K562 (cell line): ENCODE results near the gene PARK7. TPM values are rescaled to one million over a fixed set of nuclear protein-coding genes. Genes with fewer than 3 reads are reported as not detected.
A peak's percentile ranks its signal among the peaks of the same experiment; 100 is the strongest.

Source experiments
- ARHGAP35 ChIP-seq: fragments of 450-650 bp; IDR thresholded peaks from 2 replicates; pipeline ENCODE4 v1.6.1; 2018; ENCODE audit not compliant: partially characterized antibody
- ARID1B ChIP-seq: fragments of 450-650 bp; IDR thresholded peaks from 2 replicates; pipeline ENCODE4 v1.6.1; 2016; ENCODE audit warnings: antibody characterized with exemption, mild to moderate bottlenecking, inconsistent platforms
- ATF2 ChIP-seq: sonication (generic); formaldehyde crosslinking; IDR thresholded peaks from 2 replicates; pipeline ENCODE4 v1.8.1; 2022; ENCODE audit warnings: missing genetic modification reagents
- BDP1 ChIP-seq: IDR thresholded peaks from 3 replicates; pipeline ENCODE4 v1.6.1; 2011; ENCODE audit not compliant: insufficient read length, insufficient read depth
- BRD9 ChIP-seq: fragments of 450-650 bp; IDR thresholded peaks from 2 replicates; pipeline ENCODE4 v1.6.1; 2018; ENCODE audit warnings: low read depth; ENCODE audit not compliant: partially characterized antibody
- CXXC5 ChIP-seq: fragments of 250-450 bp; sonication (Bioruptor Pico); IDR thresholded peaks from 2 replicates; pipeline ENCODE4 v1.8.0; 2022; ENCODE audit warnings: inconsistent platforms, mild to moderate bottlenecking, moderate library complexity
- GABPA ChIP-seq: fragments of 200-800 bp; sonication (Bioruptor generic); conservative IDR thresholded peaks from 2 replicates; pipeline ENCODE4 v1.6.1; 2016; ENCODE audit warnings: low read depth, missing genetic modification characterization, missing compliant biosample characterization
- HNRNPH1 ChIP-seq: fragments of 200-400 bp; formaldehyde crosslinking; optimal IDR thresholded peaks from 2 replicates; pipeline ENCODE3; 2017; ENCODE audit warnings: low read depth, mild to moderate bottlenecking, low read length, moderate library complexity
- HOXB6 ChIP-seq: fragments of 250-450 bp; sonication (Bioruptor Pico); IDR thresholded peaks from 2 replicates; pipeline ENCODE4 v1.5.1; 2022; ENCODE audit warnings: mild to moderate bottlenecking, borderline replicate concordance
- JUN ChIP-seq, 2 experiments: sonication (generic) in 1 of 2; formaldehyde crosslinking in 1 of 2; IDR thresholded peaks; 2 replicates each; pipeline versions ENCODE4 v1.6.1 to v1.8.0; 2012 to 2022; ENCODE audit warnings: borderline replicate concordance in 2 of 2, mild to moderate bottlenecking in 2 of 2, improper control_type of control experiment in 1 of 2, low read depth in 1 of 2, low read length in 1 of 2, missing genetic modification reagents in 1 of 2
- MIER1 ChIP-seq: fragments of 450-650 bp; IDR thresholded peaks from 2 replicates; pipeline ENCODE4 v1.6.1; 2016; ENCODE audit warnings: antibody characterized with exemption, mild to moderate bottlenecking, low read depth
- NEUROD1 ChIP-seq: fragments of 150-350 bp; IDR thresholded peaks from 2 replicates; pipeline ENCODE4 v1.6.1; 2014; ENCODE audit warnings: borderline replicate concordance, low read length, low read depth; ENCODE audit not compliant: partially characterized antibody
- NFYB ChIP-seq: IDR thresholded peaks from 2 replicates; pipeline ENCODE4 v1.6.1; 2011; ENCODE audit warnings: mild to moderate bottlenecking, moderate library complexity; ENCODE audit not compliant: insufficient read length; ENCODE audit errors: extremely low read depth
- PHB2 ChIP-seq: fragments of 450-650 bp; IDR thresholded peaks from 2 replicates; pipeline ENCODE4 v1.6.1; 2017; ENCODE audit warnings: low read depth
- POLR2AphosphoS5 ChIP-seq: IDR thresholded peaks from 2 replicates; pipeline ENCODE4 v1.6.1; 2011; ENCODE audit warnings: mild to moderate bottlenecking, low read depth, low read length, moderate library complexity; ENCODE audit not compliant: control insufficient read depth, insufficient read depth
- PURB ChIP-seq: sonication (generic); formaldehyde crosslinking; IDR thresholded peaks from 2 replicates; pipeline ENCODE4 v1.9.0; 2021; ENCODE audit warnings: low read depth, mild to moderate bottlenecking, missing genetic modification reagents
- RBM17 ChIP-seq: fragments of 200-400 bp; formaldehyde crosslinking; IDR thresholded peaks from 2 replicates; pipeline ENCODE4 v1.6.1; 2017; ENCODE audit warnings: low read depth, mild to moderate bottlenecking, low read length, borderline replicate concordance
- SAFB2 ChIP-seq: fragments of 200-400 bp; formaldehyde crosslinking; IDR thresholded peaks from 2 replicates; pipeline ENCODE4 v1.6.1; 2018; ENCODE audit warnings: borderline replicate concordance, low read length, low read depth, moderate library complexity; ENCODE audit not compliant: severe bottlenecking
- SMAD1 ChIP-seq: fragments of 150-350 bp; IDR thresholded peaks from 2 replicates; pipeline ENCODE4 v1.6.1; 2014; ENCODE audit warnings: low read length, low read depth; ENCODE audit not compliant: partially characterized antibody
- SMARCA4 ChIP-seq: fragments of 450-650 bp; IDR thresholded peaks from 2 replicates; pipeline ENCODE4 v1.6.1; 2016
- SMARCE1 ChIP-seq: fragments of 450-650 bp; IDR thresholded peaks from 2 replicates; pipeline ENCODE4 v1.7.1; 2016; ENCODE audit warnings: mild to moderate bottlenecking
- SREBF2 ChIP-seq: sonication (generic); formaldehyde crosslinking; IDR thresholded peaks from 2 replicates; pipeline ENCODE4 v1.4.0; 2020; ENCODE audit warnings: mild to moderate bottlenecking, missing genetic modification reagents
- TCF7L2 ChIP-seq: fragments of 150-350 bp; IDR thresholded peaks from 2 replicates; pipeline ENCODE4 v1.6.1; 2016; ENCODE audit warnings: low read depth, mild to moderate bottlenecking, low read length, moderate library complexity
- TEAD1 ChIP-seq, 2 experiments: fragments of 450-650 bp in 1 of 2; sonication (generic) in 1 of 2; formaldehyde crosslinking; IDR thresholded peaks; 2 replicates each; pipeline versions ENCODE4 v1.4.0 to v1.8.0; 2020 to 2022; ENCODE audit warnings: mild to moderate bottlenecking in 2 of 2, missing genetic modification reagents in 1 of 2
- YBX1 ChIP-seq: fragments of 450-650 bp; IDR thresholded peaks from 2 replicates; pipeline ENCODE4 v1.7.1; 2016; ENCODE audit warnings: mild to moderate bottlenecking
- ZHX1 ChIP-seq: fragments of 150-350 bp; conservative IDR thresholded peaks from 2 replicates; pipeline ENCODE4 v1.6.1; 2014; ENCODE audit warnings: low read length
- polyA plus RNA-seq, 8 experiments: library from polyadenylated mRNA; depleted of rRNA in 4 of 8; stranded (reverse) in 5 of 8; unstranded in 3 of 8; fragments of >200 nt; fragmentation: Nextera tagmentation in 2 of 8; fragmentation: Illumina TruSeq in 1 of 8; extraction: Ambion mirVana in 2 of 8; extraction: Trizol in 1 of 8; gene quantifications; 2 replicates each; pipeline versions ENCODE4 v1.2.1 to v1.2.3, GENCODE V29; 2011 to 2014; ENCODE audit warnings: inconsistent platforms in 1 of 8, missing spikeins in 1 of 8
- total RNA-seq, 7 experiments: library from RNA; depleted of rRNA in 6 of 7; stranded (reverse); fragments of >200 nt in 6 of 7; fragmentation: Illumina TruSeq in 2 of 7; extraction: Trizol in 2 of 7; gene quantifications; 2 replicates each; pipeline versions ENCODE4 v1.2.1 to v1.2.3, GENCODE V29; 2011 to 2021; ENCODE audit warnings: low replicate concordance in 1 of 7

PARK7 gene
- total and polyA plus RNA-seq, 9 of the 15 experiments (the other 6 are each of a cell fraction or from before 2014, with no cell fraction given), result 374 to 1,298 (median 484) TPM

- TF ChIP-seq ATF2, result no peak
- TF ChIP-seq SMARCA4, result peak; percentile 41; the same call in 1 of the 2 replicates
- peak; percentile 63 for TF ChIP-seq ARID1B
- no peak for TF ChIP-seq CXXC5 (CRISPR knock-in tag)
- no peak for TF ChIP-seq PURB
- no peak for TF ChIP-seq HOXB6 (CRISPR knock-in tag)
- TF ChIP-seq YBX1, result no peak
- peak; percentile 35 for TF ChIP-seq NEUROD1
- TF ChIP-seq MIER1, result no peak
- no peak for TF ChIP-seq BRD9
- TF ChIP-seq POLR2AphosphoS5, result no peak
- no peak for TF ChIP-seq GABPA (tag)
- TF ChIP-seq TEAD1 (CRISPR knock-in tag; IDR thresholded peaks at IDR 0.05), result no peak
- TF ChIP-seq NFYB, result no peak
- no peak for TF ChIP-seq SMAD1
- no peak for TF ChIP-seq RBM17
- TF ChIP-seq HNRNPH1, result no peak
- no peak for TF ChIP-seq SREBF2
- TF ChIP-seq PHB2, result no peak
- no peak for TF ChIP-seq ARHGAP35
- 0 out of 2 replicates have a peak, but pooled peaks have one; percentile 10 for TF ChIP-seq SMARCE1
- no peak for TF ChIP-seq SAFB2
- TF ChIP-seq JUN (IDR thresholded peaks at IDR 0.05; ENCODE audit: borderline replicate concordance, low read depth, low read length), result peak; percentile 87; the same call in 1 of the 2 replicates
- no peak for TF ChIP-seq JUN (CRISPR knock-in tag; IDR thresholded peaks at IDR 0.05; ENCODE audit: borderline replicate concordance)
- TF ChIP-seq TCF7L2, result no peak
- no peak for TF ChIP-seq ZHX1
- TF ChIP-seq BDP1, result no peak
Observed at GRCh38 chr1:7940745-7941436, 20.6 kb upstream of the PARK7 start, which contains the start of gene TNFRSF9 (continued).
